SK-N-SH (cell line): ENCODE results near the gene POLQ. TPM values are rescaled to one million over a fixed set of nuclear protein-coding genes. Genes with fewer than 3 reads are reported as not detected.

ENCODE experiments used
- CTCF ChIA-PET: fragments of 300-600, 350-600 bp; formaldehyde crosslinking; extraction: SDS; loops from one replicate; lab custom pipeline; 2021; lab: Yijun Ruan, JAX
- POLR2A ChIA-PET: fragments of 350-600 bp; sonication (Branson Sonifier 250); formaldehyde crosslinking; extraction: SDS; loops from one replicate; lab custom pipeline; 2020; ENCODE audit warnings: antibody characterized with exemption, inconsistent platforms; lab: Yijun Ruan, JAX
- DNase-seq: peaks from one replicate; pipeline ENCODE4 v3.0.0; 2012
- H2AFZ ChIP-seq: fragments of 200-600 bp; sonication (generic); 2 replicates; pipeline ENCODE4 v1.8.1; 2016; ENCODE audit warnings: antibody characterized with exemption, mild to moderate bottlenecking, low read depth
- H3F3A ChIP-seq: fragments of 200-600 bp; sonication (generic); replicated peaks from 2 replicates; pipeline ENCODE3; 2016; ENCODE audit warnings: antibody characterized with exemption, mild to moderate bottlenecking; ENCODE audit not compliant: insufficient read depth
- H3K27ac ChIP-seq, 2 experiments: fragments of 200-500 bp in 1 of 2; fragments of 200-600 bp in 1 of 2; sonication (Bioruptor generic) in 1 of 2; sonication (generic), shearing (Covaris generic) in 1 of 2; 2 replicates each; pipeline versions ENCODE4 v1.5.1 to v1.6.1; 2014 to 2016; ENCODE audit warnings: low read depth in 2 of 2, inconsistent platforms in 1 of 2, low read length in 1 of 2, mild to moderate bottlenecking in 1 of 2, mixed read lengths in 1 of 2
- H3K27me3 ChIP-seq: fragments of 200-600 bp; sonication (generic), shearing (Covaris generic); 2 replicates; pipeline ENCODE4 v1.6.1; 2016; ENCODE audit warnings: mixed run types; ENCODE audit not compliant: insufficient read depth
- H3K36me3 ChIP-seq, 2 experiments: fragments of 200-500 bp in 1 of 2; fragments of 200-600 bp in 1 of 2; sonication (Bioruptor generic) in 1 of 2; sonication (generic) in 1 of 2; replicated peaks in 1 of 2; 2 replicates each; pipeline versions ENCODE3 to v1.5.1; 2014 to 2016; ENCODE audit warnings: low read length in 1 of 2, mild to moderate bottlenecking in 1 of 2; ENCODE audit not compliant: insufficient read depth in 2 of 2, control insufficient read depth in 1 of 2
- H3K4me1 ChIP-seq, 2 experiments: fragments of 200-500 bp in 1 of 2; fragments of 200-600 bp in 1 of 2; sonication (Bioruptor generic) in 1 of 2; sonication (generic), shearing (Covaris generic) in 1 of 2; 2 replicates each; pipeline versions ENCODE4 v1.5.1 to v1.6.1; 2014 to 2016; ENCODE audit warnings: low read depth in 1 of 2, low read length in 1 of 2, mixed run types in 1 of 2; ENCODE audit not compliant: insufficient read depth in 2 of 2, control insufficient read depth in 1 of 2
- H3K4me2 ChIP-seq: fragments of 200-600 bp; sonication (generic), shearing (Covaris generic); 2 replicates; pipeline ENCODE4 v1.6.1; 2017; ENCODE audit warnings: mixed run types
- H3K4me3 ChIP-seq, 2 experiments: fragments of 200-500 bp in 1 of 2; fragments of 200-600 bp in 1 of 2; sonication (Bioruptor generic) in 1 of 2; sonication (generic), shearing (Covaris generic) in 1 of 2; 2 replicates each; pipeline versions ENCODE4 v1.5.1 to v1.8.1; 2014 to 2016; ENCODE audit warnings: low read depth in 2 of 2, inconsistent platforms in 1 of 2, low read length in 1 of 2, mild to moderate bottlenecking in 1 of 2, mixed read lengths in 1 of 2, moderate library complexity in 1 of 2
- H3K79me2 ChIP-seq: fragments of 200-600 bp; sonication (generic); 2 replicates; pipeline ENCODE4 v1.8.1; 2017; ENCODE audit warnings: mild to moderate bottlenecking; ENCODE audit not compliant: insufficient read depth
- H3K9ac ChIP-seq: fragments of 200-600 bp; sonication (generic); 2 replicates; pipeline ENCODE4 v1.6.1; 2017; ENCODE audit warnings: mixed run types
- H3K9me2 ChIP-seq: fragments of 200-600 bp; sonication (generic); 2 replicates; pipeline ENCODE4 v1.6.1; 2017; ENCODE audit warnings: mixed run types
- H3K9me3 ChIP-seq: fragments of 200-600 bp; sonication (generic); 2 replicates; pipeline ENCODE4 v1.6.1; 2017; ENCODE audit warnings: mixed run types, mild to moderate bottlenecking, moderate library complexity
- H4K20me1 ChIP-seq: fragments of 200-600 bp; sonication (generic); 2 replicates; pipeline ENCODE4 v1.6.1; 2017; ENCODE audit warnings: mild to moderate bottlenecking, mixed run types; ENCODE audit not compliant: insufficient read depth
- CHD2 ChIP-seq: fragments of 150-350 bp; IDR thresholded peaks from 2 replicates; pipeline ENCODE4 v1.6.1; 2018; ENCODE audit warnings: low read length; ENCODE audit not compliant: partially characterized antibody
- ELF1 ChIP-seq: IDR thresholded peaks from 2 replicates; pipeline ENCODE4 v1.4.0; 2012
- MAX ChIP-seq: IDR thresholded peaks from 2 replicates; pipeline ENCODE4 v1.4.0; 2012; ENCODE audit warnings: low read depth
- RCOR1 ChIP-seq: fragments of 150-350 bp; IDR thresholded peaks from 2 replicates; pipeline ENCODE4 v1.6.1; 2017; ENCODE audit warnings: antibody characterized with exemption, low read length
- RFX5 ChIP-seq: IDR thresholded peaks from 2 replicates; pipeline ENCODE4 v1.6.1; 2012; ENCODE audit warnings: mild to moderate bottlenecking, improper control_type of control experiment, low read length
- SMC3 ChIP-seq: IDR thresholded peaks from 2 replicates; pipeline ENCODE4 v1.6.1; 2012; ENCODE audit warnings: low read depth, low read length, improper control_type of control experiment
- TCF12 ChIP-seq: IDR thresholded peaks from 2 replicates; pipeline ENCODE4 v1.4.0; 2012
- TEAD4 ChIP-seq: IDR thresholded peaks from 2 replicates; pipeline ENCODE4 v1.4.0; 2012; ENCODE audit warnings: mild to moderate bottlenecking, borderline replicate concordance; ENCODE audit not compliant: insufficient read depth
- WGBS: methylation state at CpG from one replicate; pipeline ENCODE4 v1.1.6; 2017; ENCODE audit warnings: low lambda C conversion rate; 5-methylcytosine and 5-hydroxymethylcytosine counted together
- polyA plus RNA-seq, 3 experiments: library from polyadenylated mRNA; depleted of rRNA; stranded (reverse); fragments of >200 nt; gene quantifications; 2 replicates each; pipeline ENCODE4 v1.2.3, GENCODE V29; 2012
- TF ChIP-seq, protein P1 (sequence below): IDR thresholded peaks from 2 replicates; pipeline ENCODE4 v1.4.0; 2012; ENCODE audit warnings: low read depth, borderline replicate concordance
- TF ChIP-seq, protein P2 (sequence below): fragments of 200-600 bp; sonication (generic); IDR thresholded peaks from 2 replicates; pipeline ENCODE4 v1.6.1; 2017; ENCODE audit warnings: antibody characterized with exemption, mild to moderate bottlenecking, moderate library complexity
- TF ChIP-seq, protein P3 (sequence below): fragments of 150-350 bp; IDR thresholded peaks from 2 replicates; pipeline ENCODE4 v1.6.1; 2017; ENCODE audit warnings: antibody characterized with exemption, low read length, low read depth, borderline replicate concordance

POLQ gene
- polyA plus RNA-seq, 1 of the 3 experiments (the other 2 are of a cell fraction): 1.4 TPM

DNA sequence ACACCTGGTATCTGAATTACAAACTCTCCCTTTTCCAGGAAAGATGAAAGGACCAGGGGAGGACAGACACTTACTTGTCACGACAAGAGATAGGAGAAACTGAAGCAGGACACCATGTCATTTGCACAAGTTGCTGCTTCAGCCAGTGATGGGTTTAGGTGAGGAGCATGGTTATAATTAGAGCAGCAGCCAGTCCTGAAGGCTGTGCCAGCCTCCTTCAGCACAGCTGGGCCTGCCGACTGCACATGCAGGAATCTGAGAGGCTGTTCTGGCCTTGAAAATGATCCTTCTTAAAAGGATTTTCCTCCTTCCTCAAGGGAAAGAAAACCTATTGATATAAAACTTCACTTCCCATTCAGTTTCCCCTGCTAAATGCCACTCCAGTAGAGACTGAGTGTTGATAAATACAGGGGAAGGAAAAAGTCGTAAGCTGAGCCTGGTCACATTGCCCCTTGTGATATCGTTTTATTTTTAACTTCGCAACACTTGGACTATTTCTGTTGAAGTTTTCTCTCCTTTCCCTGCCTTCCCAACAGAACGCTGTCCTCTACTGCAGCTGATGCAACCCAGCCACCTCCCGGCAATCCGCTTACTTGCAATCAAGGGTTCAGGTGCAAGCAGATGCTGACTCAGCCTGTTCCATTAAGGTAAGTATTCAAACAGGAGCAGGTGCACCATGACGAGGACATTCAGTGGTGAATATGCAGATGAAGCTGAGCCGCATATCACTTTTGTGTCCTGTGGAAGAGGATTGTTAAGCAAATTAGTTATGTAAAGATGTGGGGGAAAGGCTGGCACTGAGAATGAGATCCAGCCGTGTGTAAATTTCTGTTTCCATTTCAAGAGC is 47.3 kb upstream of the POLQ start, which contains the start of gene FBXO40:
FBXO40 (plus strand) TSS at position 524 of the 847 bp plus-strand sequence. CDS start 27,197 bp downstream, outside the sequence.
- TF ChIP-seq RFX5: no peak
- TF ChIP-seq, protein P1, sequence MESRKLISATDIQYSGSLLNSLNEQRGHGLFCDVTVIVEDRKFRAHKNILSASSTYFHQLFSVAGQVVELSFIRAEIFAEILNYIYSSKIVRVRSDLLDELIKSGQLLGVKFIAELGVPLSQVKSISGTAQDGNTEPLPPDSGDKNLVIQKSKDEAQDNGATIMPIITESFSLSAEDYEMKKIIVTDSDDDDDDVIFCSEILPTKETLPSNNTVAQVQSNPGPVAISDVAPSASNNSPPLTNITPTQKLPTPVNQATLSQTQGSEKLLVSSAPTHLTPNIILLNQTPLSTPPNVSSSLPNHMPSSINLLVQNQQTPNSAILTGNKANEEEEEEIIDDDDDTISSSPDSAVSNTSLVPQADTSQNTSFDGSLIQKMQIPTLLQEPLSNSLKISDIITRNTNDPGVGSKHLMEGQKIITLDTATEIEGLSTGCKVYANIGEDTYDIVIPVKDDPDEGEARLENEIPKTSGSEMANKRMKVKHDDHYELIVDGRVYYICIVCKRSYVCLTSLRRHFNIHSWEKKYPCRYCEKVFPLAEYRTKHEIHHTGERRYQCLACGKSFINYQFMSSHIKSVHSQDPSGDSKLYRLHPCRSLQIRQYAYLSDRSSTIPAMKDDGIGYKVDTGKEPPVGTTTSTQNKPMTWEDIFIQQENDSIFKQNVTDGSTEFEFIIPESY: no peak
- no peak for TF ChIP-seq RCOR1
- TF ChIP-seq TCF12: no peak
- TF ChIP-seq, protein P2, sequence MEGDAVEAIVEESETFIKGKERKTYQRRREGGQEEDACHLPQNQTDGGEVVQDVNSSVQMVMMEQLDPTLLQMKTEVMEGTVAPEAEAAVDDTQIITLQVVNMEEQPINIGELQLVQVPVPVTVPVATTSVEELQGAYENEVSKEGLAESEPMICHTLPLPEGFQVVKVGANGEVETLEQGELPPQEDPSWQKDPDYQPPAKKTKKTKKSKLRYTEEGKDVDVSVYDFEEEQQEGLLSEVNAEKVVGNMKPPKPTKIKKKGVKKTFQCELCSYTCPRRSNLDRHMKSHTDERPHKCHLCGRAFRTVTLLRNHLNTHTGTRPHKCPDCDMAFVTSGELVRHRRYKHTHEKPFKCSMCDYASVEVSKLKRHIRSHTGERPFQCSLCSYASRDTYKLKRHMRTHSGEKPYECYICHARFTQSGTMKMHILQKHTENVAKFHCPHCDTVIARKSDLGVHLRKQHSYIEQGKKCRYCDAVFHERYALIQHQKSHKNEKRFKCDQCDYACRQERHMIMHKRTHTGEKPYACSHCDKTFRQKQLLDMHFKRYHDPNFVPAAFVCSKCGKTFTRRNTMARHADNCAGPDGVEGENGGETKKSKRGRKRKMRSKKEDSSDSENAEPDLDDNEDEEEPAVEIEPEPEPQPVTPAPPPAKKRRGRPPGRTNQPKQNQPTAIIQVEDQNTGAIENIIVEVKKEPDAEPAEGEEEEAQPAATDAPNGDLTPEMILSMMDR: no peak
- Histone ChIP-seq H3K9me2 (no peaks in the 10 kb centered on the region), H4K20me1 (no peaks in the 10 kb centered on the region), H2AFZ (no peak within 1 kb of the TSS), H3K9me3 (no peaks in the 10 kb centered on the region), H3K79me2 (no peaks in the 10 kb centered on the region), H3F3A (no peaks in the 10 kb centered on the region), H3K27me3 (peaks cover 5% of the 10 kb centered on the region; the same call in 1 of the 2 replicates), H3K27ac (no peak within 1 kb of the TSS), H3K36me3 (no peaks in the 10 kb centered on the region), H3K4me2 (no peak within 1 kb of the TSS), H3K4me1 (no peaks in the 10 kb centered on the region), H3K4me3 (no peak within 1 kb of the TSS), H3K9ac (no peak within 1 kb of the TSS)
- ChIA-PET POLR2A (no interaction called here), CTCF (no interaction called here)
- WGBS: 67% methylated on average over 11 of the region's 11 CpGs
- no peak for DNase-seq

DNA sequence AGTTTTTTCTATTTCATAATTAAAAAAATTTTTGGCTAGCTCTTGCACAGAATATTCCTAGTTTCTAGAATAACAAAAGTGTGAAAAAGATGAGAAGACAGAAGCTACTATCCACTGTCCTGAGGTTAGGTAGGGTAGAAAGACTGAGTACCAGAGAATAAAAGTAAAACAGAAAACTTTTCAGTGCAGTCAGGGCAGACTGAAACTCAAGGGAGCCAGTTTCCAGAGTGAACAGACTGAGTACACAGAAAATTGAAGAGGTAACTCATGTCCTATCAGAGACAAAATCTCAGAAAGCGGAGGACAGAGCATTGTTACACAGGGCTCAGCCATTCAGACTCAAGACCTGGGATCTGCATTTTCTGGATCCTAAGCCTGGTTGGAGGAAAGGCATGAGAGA is 38.6 kb upstream of the POLQ start:
- Histone ChIP-seq H3K4me2 (no peak overlapping the region), H3K9me3 (no peaks in the 10 kb centered on the region), H3K79me2 (no peaks in the 10 kb centered on the region), H3K4me3 (no peak overlapping the region), H3F3A (no peaks in the 10 kb centered on the region), H2AFZ (no peak overlapping the region), H3K27ac (no peak overlapping the region), H3K36me3 (no peaks in the 10 kb centered on the region), H3K9ac (no peak overlapping the region), H3K27me3 (peaks cover 11% of the 10 kb centered on the region; the same call in 1 of the 2 replicates), H3K4me1 (no peaks in the 10 kb centered on the region), H3K9me2 (no peaks in the 10 kb centered on the region), H4K20me1 (no peaks in the 10 kb centered on the region)
- no peak for DNase-seq
- ChIA-PET POLR2A (no interaction called here), CTCF (no interaction called here)
- TF ChIP-seq ELF1 (no peak), TCF12 (no peak), TEAD4 (no peak), SMC3 (no peak), MAX (no peak), RCOR1 (no peak), CHD2 (no peak)
- TF ChIP-seq, protein P3, sequence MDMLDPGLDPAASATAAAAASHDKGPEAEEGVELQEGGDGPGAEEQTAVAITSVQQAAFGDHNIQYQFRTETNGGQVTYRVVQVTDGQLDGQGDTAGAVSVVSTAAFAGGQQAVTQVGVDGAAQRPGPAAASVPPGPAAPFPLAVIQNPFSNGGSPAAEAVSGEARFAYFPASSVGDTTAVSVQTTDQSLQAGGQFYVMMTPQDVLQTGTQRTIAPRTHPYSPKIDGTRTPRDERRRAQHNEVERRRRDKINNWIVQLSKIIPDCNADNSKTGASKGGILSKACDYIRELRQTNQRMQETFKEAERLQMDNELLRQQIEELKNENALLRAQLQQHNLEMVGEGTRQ: no peak
- TF ChIP-seq, protein P1: no peak
- TF ChIP-seq, protein P2: no peak
- WGBS: 17% methylated on average over 1 of the region's 1 CpG
